ENCODE measurements around the gene IL1B.
A peak's percentile ranks its signal among the peaks of the same experiment; 100 is the strongest.

IL1B gene

DNA sequence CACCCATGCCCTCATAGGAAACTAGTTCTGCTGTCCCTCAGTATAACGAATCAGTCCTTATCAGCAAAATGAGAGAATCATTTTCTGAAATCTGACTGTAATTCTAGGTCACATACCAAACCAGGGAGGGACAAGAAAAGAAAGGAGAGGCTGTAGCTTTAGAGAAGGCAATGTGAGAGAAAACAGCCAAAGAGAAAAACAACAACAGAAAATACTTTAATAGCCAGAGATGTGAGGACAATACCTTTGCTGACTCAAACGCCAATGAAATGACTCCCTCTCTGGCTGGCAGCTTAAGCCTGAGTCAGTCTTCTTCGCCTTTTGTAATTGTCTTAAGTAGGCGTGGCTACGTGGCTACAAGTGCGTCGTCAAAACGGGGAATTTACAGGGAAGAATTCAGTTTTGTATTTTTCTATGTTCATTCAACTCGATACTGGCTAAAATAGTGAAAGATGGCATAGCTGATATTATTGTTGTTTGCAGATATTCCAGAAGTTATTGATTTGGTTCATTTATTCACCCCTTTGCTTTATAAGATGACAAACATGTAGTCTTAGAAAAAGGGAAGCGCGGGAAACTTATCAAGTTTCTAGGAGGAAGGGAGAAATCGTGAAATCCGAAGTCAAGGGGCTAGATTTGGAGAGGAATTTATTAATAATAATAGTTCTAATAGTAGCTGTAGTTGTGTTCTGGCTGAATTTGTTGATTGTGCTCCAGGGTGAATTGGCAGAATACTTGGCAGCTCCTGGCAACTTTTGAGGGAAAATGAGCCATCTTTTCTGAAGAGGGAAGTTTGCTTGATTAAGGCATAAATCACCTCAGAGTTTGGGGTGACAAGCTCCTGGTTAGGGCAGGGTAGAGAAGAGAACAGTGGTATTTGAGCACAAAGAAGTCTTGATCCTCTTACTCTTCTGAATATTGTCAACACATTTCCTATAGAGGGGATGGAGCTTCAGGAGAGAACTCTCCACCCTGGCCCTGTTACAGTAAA lies 52.1 kb downstream of the IL1B start, which contains the start of gene IL1A:
IL1A (minus strand) TSS at position 295 of the 991 bp plus-strand sequence. CDS start 723 bp downstream, outside the sequence.
- DNase-seq (ENCODE audit: low read depth): peak; percentile 51
- TF ChIP-seq, protein P1, sequence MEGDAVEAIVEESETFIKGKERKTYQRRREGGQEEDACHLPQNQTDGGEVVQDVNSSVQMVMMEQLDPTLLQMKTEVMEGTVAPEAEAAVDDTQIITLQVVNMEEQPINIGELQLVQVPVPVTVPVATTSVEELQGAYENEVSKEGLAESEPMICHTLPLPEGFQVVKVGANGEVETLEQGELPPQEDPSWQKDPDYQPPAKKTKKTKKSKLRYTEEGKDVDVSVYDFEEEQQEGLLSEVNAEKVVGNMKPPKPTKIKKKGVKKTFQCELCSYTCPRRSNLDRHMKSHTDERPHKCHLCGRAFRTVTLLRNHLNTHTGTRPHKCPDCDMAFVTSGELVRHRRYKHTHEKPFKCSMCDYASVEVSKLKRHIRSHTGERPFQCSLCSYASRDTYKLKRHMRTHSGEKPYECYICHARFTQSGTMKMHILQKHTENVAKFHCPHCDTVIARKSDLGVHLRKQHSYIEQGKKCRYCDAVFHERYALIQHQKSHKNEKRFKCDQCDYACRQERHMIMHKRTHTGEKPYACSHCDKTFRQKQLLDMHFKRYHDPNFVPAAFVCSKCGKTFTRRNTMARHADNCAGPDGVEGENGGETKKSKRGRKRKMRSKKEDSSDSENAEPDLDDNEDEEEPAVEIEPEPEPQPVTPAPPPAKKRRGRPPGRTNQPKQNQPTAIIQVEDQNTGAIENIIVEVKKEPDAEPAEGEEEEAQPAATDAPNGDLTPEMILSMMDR (IDR thresholded peaks at IDR 0.05; ENCODE audit: insufficient read depth, low read depth, low read length, missing control alignments): no peak
- H3K4me3 ChIP-seq (ENCODE audit: low read depth, low read length): peak within 1 kb of the TSS; percentile 41

DNA sequence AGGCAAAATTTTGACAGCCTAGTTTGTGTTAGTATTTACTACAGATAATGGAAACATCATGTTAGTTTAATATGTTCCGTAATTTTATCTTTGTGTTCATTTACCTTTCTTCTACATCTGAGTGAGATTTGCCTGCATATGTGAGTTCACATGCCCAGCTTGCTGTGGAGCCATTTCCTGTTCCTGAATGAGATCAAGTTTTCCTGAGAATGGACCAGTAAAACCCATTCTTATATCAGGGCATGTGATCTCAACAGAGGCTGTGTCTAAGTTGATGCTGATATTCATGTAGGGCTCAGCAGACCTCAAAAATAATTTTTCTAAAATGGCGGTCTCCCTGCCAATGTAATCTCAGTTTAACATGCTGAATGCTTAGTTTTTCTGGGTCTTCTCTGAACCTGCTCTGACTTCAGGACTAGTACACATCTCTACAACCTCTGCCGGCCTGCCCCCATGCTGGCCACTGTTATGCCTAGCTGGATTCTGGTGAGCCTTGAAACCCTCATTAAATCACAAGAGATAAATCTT lies 53.3 kb downstream of the IL1B start:
- no peak for DNase-seq (ENCODE audit: low read depth)
- peak overlapping the region; percentile 41 for H3K4me3 ChIP-seq (ENCODE audit: low read depth, low read length)
- TF ChIP-seq, protein P1 (IDR thresholded peaks at IDR 0.05; ENCODE audit: insufficient read depth, low read depth, low read length, missing control alignments): no peak

DNA sequence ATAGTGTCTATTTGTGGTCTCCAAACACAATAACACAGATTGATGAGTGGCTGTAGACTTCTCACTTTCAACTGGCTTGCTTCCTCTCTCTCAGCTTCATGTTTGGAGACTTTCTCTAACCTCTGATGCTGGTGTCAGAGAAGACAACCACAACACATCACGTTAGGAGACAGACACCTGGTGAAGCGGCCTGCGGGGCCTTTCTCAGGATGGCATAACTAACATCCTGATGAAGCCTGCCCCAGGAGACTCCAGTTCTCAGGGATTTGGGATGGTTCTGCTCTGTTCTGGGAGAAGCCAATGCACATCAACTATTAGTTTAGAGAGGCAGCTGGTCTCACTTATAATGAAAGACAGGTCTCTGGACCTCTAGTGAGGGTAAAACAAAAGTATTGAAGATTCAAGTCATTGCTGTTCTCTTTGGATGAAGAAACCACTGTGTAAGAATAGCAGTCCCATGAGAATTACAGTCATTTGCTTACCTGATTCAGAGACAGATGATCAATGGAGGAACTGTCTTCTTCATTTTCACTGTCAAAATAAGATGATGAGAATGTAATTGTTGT lies 54.3 kb downstream of the IL1B start:
- peak overlapping the region; percentile 41 for H3K4me3 ChIP-seq (ENCODE audit: low read depth, low read length)
- peak; percentile 79 for DNase-seq (ENCODE audit: low read depth)
- TF ChIP-seq, protein P1 (IDR thresholded peaks at IDR 0.05; ENCODE audit: insufficient read depth, low read depth, low read length, missing control alignments): no peak

Measured in GM12865 (cell line).